GM18505 (cell line): Measurements from ENCODE around the gene ATAD1.
"Not testable (repeated sequence)": the region's sequence is repeated elsewhere in the genome, so short reads cannot be mapped to it uniquely, and the experiment has no call there.

Experiments used
- ATAC-seq: cut with Tn5 transposase; IDR thresholded peaks from one replicate; pipeline ENCODE4 v1.9.1; 2021; ENCODE audit not compliant: unreplicated experiment
- POLR2A ChIP-seq: IDR thresholded peaks from 4 replicates; pipeline ENCODE4 v1.6.1; 2011; ENCODE audit warnings: borderline replicate concordance; ENCODE audit not compliant: insufficient read depth, insufficient read length; ENCODE audit errors: extremely low read depth

Gene ATAD1

GRCh38 chr10:87841186-87841585, 23.2 kb upstream of the ATAD1 start:
- TF ChIP-seq POLR2A: no peak
- no peak for ATAC-seq

- ATAC-seq: no peak
- no peak for TF ChIP-seq POLR2A
These were observed 20.6 kb upstream of the ATAD1 start for GRCh38 chr10:87838650-87839049.

GRCh38 chr10:87837445-87837844, 19.4 kb upstream of the ATAD1 start:
- ATAC-seq: peak; percentile 58
- TF ChIP-seq POLR2A: no peak

GRCh38 chr10:87836098-87836497, 18.1 kb upstream of the ATAD1 start:
- no peak for ATAC-seq
- no peak for TF ChIP-seq POLR2A

GRCh38 chr10:87829986-87830729, 12.1 kb upstream of the ATAD1 start:
- ATAC-seq: no peak
- no peak for TF ChIP-seq POLR2A

- ATAC-seq: not testable (repeated sequence)
These were observed 11.0 kb upstream of the ATAD1 start for GRCh38 chr10:87829051-87829450.

- no peak for TF ChIP-seq POLR2A
- no peak for ATAC-seq
These were observed 9.7 kb upstream of the ATAD1 start for GRCh38 chr10:87827681-87828080.

- TF ChIP-seq POLR2A: no peak
- ATAC-seq: no peak
These were observed 8.6 kb upstream of the ATAD1 start for GRCh38 chr10:87826653-87827052.

GRCh38 chr10:87819289-87819585, 1.2 kb upstream of the ATAD1 start:
- no peak for ATAC-seq
- TF ChIP-seq POLR2A: no peak

GRCh38 chr10:87818505-87819288, 671 bp upstream of the ATAD1 start:
- peak; percentile 42 for ATAC-seq
- TF ChIP-seq POLR2A: no peak

- no peak for TF ChIP-seq POLR2A
- ATAC-seq: no peak
These were observed 973 bp downstream of the ATAD1 start for GRCh38 chr10:87816898-87817608.

- ATAC-seq: no peak
- no peak for TF ChIP-seq POLR2A
These were observed 1.7 kb downstream of the ATAD1 start for GRCh38 chr10:87816163-87816897.

GRCh38 chr10:87804939-87805569, 13.0 kb downstream of the ATAD1 start:
- no peak for ATAC-seq
- TF ChIP-seq POLR2A: no peak
